ENCODE measurements around the gene ZNF746.

ZNF746 gene

DNA sequence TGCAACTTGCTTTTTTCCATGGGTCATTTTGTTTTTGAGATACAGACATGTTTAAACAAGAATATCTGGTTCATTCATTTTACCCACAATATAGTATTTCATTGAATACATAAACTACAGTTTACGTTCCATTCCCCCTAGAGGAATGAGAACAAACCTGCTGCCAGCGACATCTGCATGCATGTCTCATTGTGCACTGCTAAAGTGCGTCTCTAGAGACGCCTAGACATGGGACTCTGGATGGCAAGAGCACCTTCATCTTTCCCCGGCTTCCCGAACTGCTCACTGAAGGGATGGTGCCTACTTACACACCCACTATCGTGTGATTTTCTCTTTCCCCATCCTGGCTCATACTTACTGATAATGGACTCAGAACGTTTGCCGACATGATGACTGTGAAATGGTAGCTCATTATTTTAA, 35.5 kb downstream of the ZNF746 start:
- Histone ChIP-seq H3K4me3 (ENCODE audit: low read depth in 1 of 2, low read length in 1 of 2) (no peak overlapping the region), H3K9me3 (no peaks in the 10 kb centered on the region), H3K27ac (no peak overlapping the region), H3K4me1 (ENCODE audit: control insufficient read depth in 1 of 2, insufficient read depth in 1 of 2, low read depth in 1 of 2, low read length in 1 of 2) (peaks cover 14% of the 10 kb centered on the region in 2 experiments), H3K27me3 (peaks cover 81% of the 10 kb centered on the region), H3K36me3 (no peaks in the 10 kb centered on the region)
- TF ChIP-seq, protein P1, sequence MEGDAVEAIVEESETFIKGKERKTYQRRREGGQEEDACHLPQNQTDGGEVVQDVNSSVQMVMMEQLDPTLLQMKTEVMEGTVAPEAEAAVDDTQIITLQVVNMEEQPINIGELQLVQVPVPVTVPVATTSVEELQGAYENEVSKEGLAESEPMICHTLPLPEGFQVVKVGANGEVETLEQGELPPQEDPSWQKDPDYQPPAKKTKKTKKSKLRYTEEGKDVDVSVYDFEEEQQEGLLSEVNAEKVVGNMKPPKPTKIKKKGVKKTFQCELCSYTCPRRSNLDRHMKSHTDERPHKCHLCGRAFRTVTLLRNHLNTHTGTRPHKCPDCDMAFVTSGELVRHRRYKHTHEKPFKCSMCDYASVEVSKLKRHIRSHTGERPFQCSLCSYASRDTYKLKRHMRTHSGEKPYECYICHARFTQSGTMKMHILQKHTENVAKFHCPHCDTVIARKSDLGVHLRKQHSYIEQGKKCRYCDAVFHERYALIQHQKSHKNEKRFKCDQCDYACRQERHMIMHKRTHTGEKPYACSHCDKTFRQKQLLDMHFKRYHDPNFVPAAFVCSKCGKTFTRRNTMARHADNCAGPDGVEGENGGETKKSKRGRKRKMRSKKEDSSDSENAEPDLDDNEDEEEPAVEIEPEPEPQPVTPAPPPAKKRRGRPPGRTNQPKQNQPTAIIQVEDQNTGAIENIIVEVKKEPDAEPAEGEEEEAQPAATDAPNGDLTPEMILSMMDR (IDR thresholded peaks at IDR 0.05), result no peak

GRCh38 chr7:149460493-149461277, 36.9 kb downstream of the ZNF746 start, which contains the start of gene ZNF777:
Gene ZNF777, minus strand, starts transcription at chr7:149461062. Its CDS starts 5,040 bp downstream, at chr7:149456022.
- Histone ChIP-seq H3K27me3 (peaks cover 78% of the 10 kb centered on the region), H3K4me1 (ENCODE audit: control insufficient read depth in 1 of 2, insufficient read depth in 1 of 2, low read depth in 1 of 2, low read length in 1 of 2) (peaks cover 14% of the 10 kb centered on the region in 2 experiments), H3K9me3 (no peaks in the 10 kb centered on the region), H3K27ac (no peak within 1 kb of the TSS), H3K36me3 (no peaks in the 10 kb centered on the region), H3K4me3 (ENCODE audit: low read depth in 1 of 2, low read length in 1 of 2) (peak within 1 kb of the TSS; percentile 57 to 65)
- TF ChIP-seq, protein P1 (IDR thresholded peaks at IDR 0.05), result peak; percentile 24

DNA sequence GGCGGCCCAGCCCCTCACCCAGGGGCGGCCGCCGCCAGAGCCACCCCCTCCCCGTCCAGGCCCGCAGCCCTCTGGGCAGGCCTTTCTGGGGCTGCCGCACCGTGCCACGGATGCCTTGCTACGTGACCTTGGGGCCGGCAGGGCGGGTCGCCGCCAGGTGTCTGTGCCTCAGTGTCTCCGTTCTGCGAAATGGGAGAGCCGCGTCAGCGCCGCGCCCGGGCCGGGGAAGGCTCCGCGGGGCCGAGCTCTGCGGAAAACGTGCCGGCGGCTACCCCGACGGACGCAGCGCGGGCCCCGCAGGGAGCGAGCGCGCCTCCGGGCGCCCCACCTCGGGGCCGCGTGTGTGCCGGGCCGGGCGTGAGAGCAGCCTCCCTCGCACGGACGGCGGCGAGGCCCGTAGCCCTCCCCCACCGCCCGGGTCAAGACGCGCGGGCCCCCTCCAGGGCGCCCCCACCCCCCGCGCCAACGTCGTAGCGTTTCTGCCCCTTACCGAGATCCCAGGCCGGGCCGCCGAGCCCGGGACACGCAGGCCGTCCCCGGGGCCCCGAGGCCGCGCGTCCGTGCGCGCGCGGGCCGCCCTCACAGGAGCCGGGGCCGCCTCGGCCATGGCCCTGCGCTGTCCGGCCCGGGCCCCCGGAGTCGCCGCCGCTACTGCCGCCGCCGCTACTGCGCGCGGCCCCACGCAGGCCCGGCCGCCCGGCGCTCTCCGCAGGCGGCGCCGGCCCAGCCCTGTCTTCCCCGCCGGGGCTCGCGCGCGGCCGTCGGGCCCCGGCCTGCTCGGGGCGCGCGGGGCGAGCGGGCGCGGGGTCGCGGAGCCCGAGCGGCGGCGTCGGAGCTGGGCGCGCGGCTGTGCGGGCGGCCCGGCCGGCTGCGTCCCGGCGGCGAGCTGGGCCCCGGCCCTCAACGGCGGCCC, 37.8 kb downstream of the ZNF746 start:
- Histone ChIP-seq H3K9me3 (no peaks in the 10 kb centered on the region), H3K4me1 (ENCODE audit: control insufficient read depth in 1 of 2, insufficient read depth in 1 of 2, low read depth in 1 of 2, low read length in 1 of 2) (peaks cover 14% of the 10 kb centered on the region in 2 experiments), H3K4me3 (ENCODE audit: low read depth in 1 of 2, low read length in 1 of 2) (peak overlapping the region; percentile 57 to 65), H3K27ac (no peak overlapping the region), H3K27me3 (peaks cover 69% of the 10 kb centered on the region), H3K36me3 (no peaks in the 10 kb centered on the region)
- TF ChIP-seq, protein P1 (IDR thresholded peaks at IDR 0.05), result no peak

- Histone ChIP-seq H3K36me3 (no peaks in the 10 kb centered on the region), H3K4me3 (ENCODE audit: low read depth in 1 of 2, low read length in 1 of 2) (peak overlapping the region; percentile 32 to 34), H3K9me3 (no peaks in the 10 kb centered on the region), H3K27me3 (peaks cover 63% of the 10 kb centered on the region), H3K4me1 (ENCODE audit: control insufficient read depth in 1 of 2, insufficient read depth in 1 of 2, low read depth in 1 of 2, low read length in 1 of 2) (peaks cover 14% of the 10 kb centered on the region in 2 experiments), H3K27ac (no peak overlapping the region)
- TF ChIP-seq, protein P1 (IDR thresholded peaks at IDR 0.05), result no peak
Measured at GRCh38 chr7:149459201-149459539, 38.4 kb downstream of the ZNF746 start.

- TF ChIP-seq, protein P1 (IDR thresholded peaks at IDR 0.05), result no peak
- peaks cover 14% of the 10 kb centered on the region in 2 experiments for H3K4me1 ChIP-seq (ENCODE audit: control insufficient read depth in 1 of 2, insufficient read depth in 1 of 2, low read depth in 1 of 2, low read length in 1 of 2)
- H3K27me3 ChIP-seq, result peaks cover 54% of the 10 kb centered on the region
- H3K27ac ChIP-seq, result no peak overlapping the region
- no peak overlapping the region for H3K4me3 ChIP-seq (ENCODE audit: low read depth in 1 of 2, low read length in 1 of 2)
- H3K9me3 ChIP-seq, result no peaks in the 10 kb centered on the region
- H3K36me3 ChIP-seq, result no peaks in the 10 kb centered on the region
Measured at GRCh38 chr7:149458235-149458634, 39.4 kb downstream of the ZNF746 start.
